OCI-M1 (cell line): ENCODE results near the gene MLPH.

ENCODE experiments used
- DNase-seq: peaks from one replicate; lab custom pipeline; 2025; lab: John Stamatoyannopoulos, UW

The MLPH gene

DNA sequence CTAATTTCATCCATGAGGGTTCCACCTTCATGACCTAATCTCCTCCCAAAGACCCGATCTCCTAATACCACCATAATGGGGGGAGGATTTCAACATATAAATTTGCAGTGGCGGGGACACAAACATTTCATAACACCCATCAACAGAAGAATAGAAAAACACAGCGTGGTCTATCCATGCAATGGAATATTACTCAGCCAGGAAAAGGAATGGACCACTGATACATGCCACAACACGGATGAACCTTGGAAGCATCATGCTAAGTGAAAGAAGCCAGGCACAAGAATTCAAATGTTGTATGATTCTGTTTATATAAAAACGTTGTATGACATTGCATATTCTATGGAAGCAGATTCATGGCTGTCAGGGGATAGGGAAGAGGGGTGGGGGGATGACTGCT is 82.0 kb downstream of the MLPH start:
- no peak for DNase-seq

GRCh38 chr2:237569896-237570295 is 82.8 kb downstream of the MLPH start:
- no peak for DNase-seq

GRCh38 chr2:237570776-237571335 is 83.8 kb downstream of the MLPH start:
- no peak for DNase-seq

- no peak for DNase-seq
Observed at GRCh38 chr2:237571551-237571950, 84.5 kb downstream of the MLPH start.

GRCh38 chr2:237572021-237572741 is 85.1 kb downstream of the MLPH start:
- DNase-seq, result peak; percentile 86

GRCh38 chr2:237572742-237573101 is 85.7 kb downstream of the MLPH start:
- no peak for DNase-seq

- no peak for DNase-seq
Observed at GRCh38 chr2:237573721-237574415, 86.8 kb downstream of the MLPH start.

DNA sequence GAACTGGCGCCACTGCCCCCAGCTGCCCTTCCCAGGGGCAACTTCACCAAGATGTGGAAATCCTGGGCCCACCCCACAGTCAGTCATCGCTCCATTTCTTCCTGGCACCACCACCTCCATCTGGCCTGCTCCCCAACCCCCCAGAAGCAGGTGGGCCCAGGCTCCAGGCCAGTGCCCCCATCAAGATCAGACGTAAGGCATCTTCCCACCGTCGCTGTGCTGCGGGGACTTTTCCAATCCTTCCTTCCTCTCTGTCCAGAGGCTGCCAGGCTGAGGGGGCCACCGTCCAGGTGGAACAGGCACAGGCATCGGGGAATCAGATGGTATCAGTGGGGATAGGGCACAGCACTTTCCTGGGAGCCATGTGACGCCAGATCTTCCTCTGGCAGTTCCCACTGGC is 87.4 kb downstream of the MLPH start:
- DNase-seq, result no peak

DNA sequence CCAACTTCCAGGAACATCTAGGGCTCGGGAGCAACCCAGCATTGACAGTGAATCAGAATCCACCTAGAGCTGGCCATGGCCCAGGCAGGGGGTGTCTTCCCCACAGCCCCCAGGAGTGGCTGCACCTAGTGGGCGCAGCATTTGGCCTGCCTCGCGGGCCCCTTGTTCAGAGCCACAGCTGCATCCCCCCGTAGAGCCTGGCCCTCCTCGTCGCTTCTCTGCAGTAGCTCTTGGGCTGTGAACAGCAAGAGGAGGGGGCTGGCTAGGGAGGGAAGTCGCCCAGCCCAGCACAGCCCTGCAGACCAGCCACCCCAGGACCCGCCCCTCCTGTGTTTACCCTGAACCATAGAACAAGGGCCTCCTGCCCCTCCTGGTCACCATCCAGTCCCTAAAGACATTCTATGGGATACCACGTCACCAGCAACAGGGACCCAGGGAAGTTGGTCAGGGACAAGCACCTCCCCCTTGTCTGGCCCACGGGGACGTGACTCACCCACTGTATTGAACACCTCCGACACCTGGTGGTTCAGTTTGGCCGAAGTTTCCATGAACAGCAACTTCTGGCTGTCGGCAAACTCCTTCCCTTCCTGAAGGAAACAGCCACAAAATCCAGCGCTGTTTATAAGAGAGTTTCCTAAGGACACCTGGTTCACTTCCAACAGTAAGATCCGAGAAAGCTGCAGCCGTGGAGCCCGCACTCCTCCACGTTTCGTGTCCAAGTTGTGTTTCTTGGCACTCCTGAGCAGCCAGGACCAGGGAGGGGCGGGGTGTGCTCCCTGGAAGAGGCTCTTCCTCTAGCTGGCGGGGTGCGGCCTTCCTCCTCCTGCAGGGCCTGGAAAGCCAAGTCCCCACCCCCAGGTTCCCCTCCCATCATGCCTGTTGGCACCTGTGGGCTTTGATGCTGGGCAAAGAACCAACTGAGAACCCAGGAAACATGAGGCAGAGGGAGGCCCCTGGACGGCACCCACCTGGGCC is 88.1 kb downstream of the MLPH start:
- no peak for DNase-seq

- no peak for DNase-seq
Observed at GRCh38 chr2:237575869-237576862, 89.1 kb downstream of the MLPH start.

DNA sequence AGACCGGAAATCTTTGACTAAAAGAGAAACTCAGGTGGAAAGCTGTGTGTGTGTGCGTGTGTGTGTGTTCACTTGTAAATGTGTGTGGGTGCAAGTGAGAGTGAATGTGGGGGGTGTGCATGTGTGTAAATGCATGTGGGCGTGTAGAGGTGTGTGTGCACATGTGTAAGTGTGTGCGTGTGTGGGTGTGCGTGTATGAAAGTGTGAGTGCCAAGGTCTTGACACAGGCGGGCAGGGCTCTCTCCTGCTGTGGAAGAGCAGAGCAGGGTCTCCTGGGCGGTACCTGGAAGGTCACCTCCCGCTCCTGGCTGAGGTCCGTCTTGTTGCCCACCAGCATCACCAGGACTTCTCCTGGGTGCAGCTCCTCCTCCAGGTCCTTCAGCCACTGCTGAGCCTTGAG is 89.9 kb downstream of the MLPH start:
- no peak for DNase-seq

GRCh38 chr2:237577458-237577857 is 90.4 kb downstream of the MLPH start:
- no peak for DNase-seq

GRCh38 chr2:237577956-237578870 is 91.2 kb downstream of the MLPH start:
- no peak for DNase-seq

DNA sequence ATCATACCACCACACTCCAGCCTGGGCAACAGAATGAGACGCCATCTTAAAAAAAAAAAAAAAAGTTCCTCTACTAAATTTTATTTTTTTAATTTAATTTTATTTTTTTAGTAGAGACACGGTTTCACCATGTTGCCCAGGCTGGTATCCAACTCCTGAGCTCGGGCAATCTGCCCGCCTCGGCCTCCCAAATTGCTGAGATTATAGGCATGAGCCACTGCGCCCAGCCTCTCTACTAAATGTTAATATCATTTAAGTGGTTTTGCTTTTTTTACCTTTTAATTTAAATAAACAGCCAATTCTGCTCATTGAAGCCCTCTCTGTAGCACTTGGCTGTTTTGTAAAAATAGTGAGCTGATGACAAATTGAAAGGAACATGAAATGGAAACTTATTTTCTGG is 94.3 kb downstream of the MLPH start:
- no peak for DNase-seq

DNA sequence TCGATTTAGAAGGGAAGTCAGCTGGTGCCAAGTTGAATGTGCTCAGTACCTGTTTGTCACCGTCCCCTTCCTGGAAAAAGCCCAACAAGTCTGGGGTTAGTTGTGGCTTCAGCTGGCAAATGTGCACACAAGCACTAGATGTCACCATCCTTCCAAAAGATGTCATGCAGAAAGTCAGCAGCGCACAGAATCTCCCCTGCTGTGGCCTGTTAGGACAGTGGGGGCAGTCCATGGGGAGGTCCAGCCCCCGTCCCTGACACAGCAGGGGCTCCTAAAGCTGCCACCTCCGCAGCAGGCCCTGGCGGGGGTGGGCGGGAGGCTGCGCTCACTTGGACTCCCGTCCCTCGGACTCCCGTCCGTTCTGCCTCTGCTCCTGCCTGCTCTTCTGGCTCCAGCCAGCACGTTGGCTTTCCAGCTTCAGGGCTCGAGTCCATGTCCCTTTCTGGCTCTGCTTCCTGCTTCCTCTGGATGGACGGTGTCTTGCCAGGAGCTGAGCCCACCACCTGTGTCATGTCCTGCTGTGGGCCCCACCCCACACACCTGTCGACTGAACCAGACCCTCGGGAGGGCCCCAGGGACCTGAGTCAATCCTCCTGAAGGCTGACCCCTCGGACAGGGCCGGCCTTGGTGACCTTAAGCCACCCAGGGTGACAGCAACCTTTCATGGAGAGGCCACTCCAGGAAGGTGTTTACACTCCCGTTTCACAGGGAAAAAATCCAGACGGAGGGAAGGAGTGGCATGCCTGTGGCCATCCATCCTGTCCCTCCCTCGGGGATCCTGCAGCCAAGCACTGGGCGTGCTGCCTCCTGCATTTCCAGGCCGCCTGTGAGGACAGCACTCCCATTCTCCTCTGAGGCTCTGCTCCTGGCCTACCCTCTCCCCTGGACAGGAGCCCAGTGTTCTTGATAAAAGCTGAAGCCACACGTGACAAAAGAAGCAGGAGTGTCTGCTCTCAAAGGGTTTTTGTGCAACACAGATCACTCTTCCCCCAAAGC is 95.0 kb downstream of the MLPH start:
- peak; percentile 41 for DNase-seq

DNA sequence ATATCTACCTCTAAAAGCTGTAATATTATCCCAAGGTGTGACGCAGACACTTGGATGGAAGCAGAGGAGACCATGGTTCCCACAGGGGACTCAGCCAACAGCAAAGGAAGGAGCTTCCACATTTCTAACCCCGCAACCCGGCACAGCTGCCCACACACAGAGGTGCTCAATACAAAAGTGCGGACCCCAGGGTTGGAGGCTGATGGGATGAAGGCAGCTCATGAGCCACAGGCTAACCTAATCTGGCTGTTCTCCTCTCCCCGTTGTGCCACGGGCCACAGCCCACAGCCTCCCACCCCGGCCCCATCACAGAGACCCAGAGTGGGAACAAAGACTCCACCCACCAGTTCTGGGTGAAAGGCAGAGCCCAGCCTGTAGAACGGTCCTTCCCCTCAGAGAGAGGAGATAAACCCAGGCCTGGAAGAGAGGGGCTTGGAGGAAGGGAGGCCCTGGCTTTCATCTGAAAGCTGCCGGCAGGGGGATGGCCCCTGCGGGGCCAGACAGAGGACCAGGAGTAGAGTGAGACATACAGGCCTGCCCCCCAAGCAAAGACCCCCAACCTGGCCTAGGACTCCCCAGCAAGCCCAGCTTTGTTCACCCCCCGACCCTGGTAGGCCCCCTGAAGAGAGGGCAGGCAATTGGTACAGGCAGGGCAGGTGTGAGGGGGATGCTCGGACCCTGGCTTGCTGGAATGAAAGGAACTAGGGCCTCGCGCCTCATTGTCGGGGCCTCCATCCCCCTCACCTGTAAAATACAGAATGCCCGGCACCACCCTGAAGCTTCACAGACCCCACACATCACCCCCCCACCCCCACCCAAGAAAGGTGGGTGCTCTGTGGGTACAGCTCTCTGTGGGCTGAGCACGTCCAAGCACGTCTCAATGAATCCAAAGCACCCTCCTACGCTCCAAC is 96.6 kb downstream of the MLPH start:
- DNase-seq, result no peak

DNA sequence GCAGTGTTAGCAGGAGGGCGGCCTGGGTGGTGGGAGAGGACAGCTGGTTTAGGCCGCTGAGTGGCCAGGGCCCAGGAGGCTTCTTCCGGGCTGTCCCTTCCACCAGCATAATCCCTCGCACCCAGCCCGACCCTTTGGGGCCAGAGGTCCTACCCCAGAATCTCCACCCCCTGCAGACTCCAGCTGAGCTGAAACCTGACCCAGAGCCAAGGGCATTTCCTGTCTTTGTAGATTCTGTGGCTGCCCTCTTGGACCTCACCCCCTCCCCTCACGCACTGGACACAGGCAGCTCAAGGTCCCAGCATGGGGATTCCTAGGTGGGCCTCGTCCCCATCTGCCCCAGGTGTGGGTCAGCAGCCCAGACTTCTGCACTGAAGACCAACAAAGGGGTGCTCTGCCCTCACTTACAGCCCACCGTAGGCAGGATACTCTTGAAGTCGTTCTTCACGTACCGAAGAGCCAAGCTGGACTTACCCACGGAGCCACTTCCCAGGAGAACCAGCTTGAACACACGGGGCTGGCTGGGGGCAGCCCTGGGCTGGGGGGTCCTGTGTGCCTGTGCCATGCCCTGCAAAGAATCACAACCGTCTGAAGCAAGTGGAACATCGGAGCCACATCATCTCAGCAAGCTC is 98.7 kb downstream of the MLPH start:
- DNase-seq, result no peak
